ENCODE results near the gene GRID2. TPM values are rescaled to one million over a fixed set of nuclear protein-coding genes. Genes with fewer than 3 reads are reported as not detected.

Gene GRID2
- total and polyA plus RNA-seq, 10 of the 15 experiments (the other 5 are each of a cell fraction or from before 2014, with no cell fraction given), result not detected

DNA sequence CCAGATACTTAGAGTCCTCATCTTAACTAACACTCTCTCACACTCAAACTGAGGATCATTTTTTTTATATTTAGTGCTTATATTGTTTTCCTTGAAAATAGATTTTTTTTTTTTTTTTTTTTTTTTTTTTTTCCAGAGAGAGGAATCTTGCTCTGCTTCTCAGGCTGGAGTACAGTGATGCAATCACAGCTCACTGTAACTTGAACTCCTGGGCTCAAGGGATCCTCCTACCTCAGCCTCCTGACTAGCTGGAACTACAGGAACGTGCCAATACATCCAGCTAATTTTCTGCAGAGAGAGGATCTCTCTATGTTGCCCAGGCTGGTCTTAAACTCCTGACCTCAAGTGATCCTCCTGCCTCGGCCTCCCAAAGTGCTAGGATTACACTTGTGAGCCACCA, 874.5 kb downstream of the GRID2 start:
- Histone ChIP-seq H3K4me2 (ENCODE audit: control insufficient read depth, insufficient read depth) (no peak overlapping the region), H3K4me1 (ENCODE audit: control insufficient read depth, insufficient read depth, low read length) (no peaks in the 10 kb centered on the region), H4K20me1 (ENCODE audit: control insufficient read depth, insufficient read depth) (no peaks in the 10 kb centered on the region), H3K9ac (ENCODE audit: control insufficient read depth, insufficient read depth, low read length) (no peak overlapping the region), H3K36me3 (ENCODE audit: control insufficient read depth in 2 of 2, insufficient read depth in 2 of 2, low read length in 1 of 2) (no peaks in the 10 kb centered on the region), H3K79me2 (ENCODE audit: control insufficient read depth, insufficient read depth, low read length) (no peaks in the 10 kb centered on the region), H3K27ac (ENCODE audit: control insufficient read depth, insufficient read depth) (no peak overlapping the region), H2AFZ (ENCODE audit: control insufficient read depth, low read depth, low read length) (no peak overlapping the region), H3K9me3 (replicated peaks; ENCODE audit: control insufficient read depth, insufficient read depth, low read length) (no peaks in the 10 kb centered on the region), H3K4me3 (no peak overlapping the region), H3K27me3 (replicated peaks in 1 of 2; ENCODE audit: control insufficient read depth in 2 of 2, insufficient read depth in 2 of 2, low read length in 1 of 2) (no peaks in the 10 kb centered on the region)
- CTCF ChIA-PET, result no interaction called here
- SMC1A ChIA-PET (ENCODE audit: uncharacterized antibody, unreplicated experiment), result interaction anchor here (1.0 to 1.4 kb wide), 2 partner anchors 12 to 18 kb away, joined by 3 to 4 read pairs; no protein-coding TSS in a partner anchor
- RAD21 ChIA-PET (ENCODE audit: unreplicated experiment), result no interaction called here
- DNase-seq (ENCODE audit: low read depth, low spot score), result no peak
- POLR2A ChIA-PET, result no interaction called here
- intact Hi-C loops (cut with micrococcal nuclease; ENCODE audit: unreplicated experiment) (no loop called here), in situ Hi-C loops (cut with MboI) (no loop called here)
- FAIRE-seq, result no peak
- WGBS (ENCODE audit: insufficient coverage, insufficient replicate concordance, low lambda C conversion rate, missing lambda C conversion rate), result 0% methylated on average over 2 of the region's 2 CpGs
- BruUV-seq (replicated peaks), result no TSS peak
- ATAC-seq, result no peak
- TF ChIP-seq ZBTB40 (IDR thresholded peaks at IDR 0.05; ENCODE audit: borderline replicate concordance) (no peak), REST (IDR thresholded peaks at IDR 0.05; ENCODE audit: low read depth, low read length) (no peak), YY1 (IDR thresholded peaks at IDR 0.05; ENCODE audit: low read depth, low read length) (no peak), CBX3 (IDR thresholded peaks at IDR 0.05; ENCODE audit: borderline replicate concordance, low read depth) (no peak), PAX8 (IDR thresholded peaks at IDR 0.05) (no peak), TARDBP (IDR thresholded peaks at IDR 0.05; ENCODE audit: borderline replicate concordance) (no peak), EZH2 (IDR thresholded peaks at IDR 0.05; ENCODE audit: borderline replicate concordance, control insufficient read depth, low read depth, low read length) (no peak), ZBTB11 (CRISPR knock-in tag; IDR thresholded peaks at IDR 0.05) (no peak), BHLHE40 (IDR thresholded peaks at IDR 0.05; ENCODE audit: borderline replicate concordance in 1 of 2, low read depth in 2 of 2, low read length in 1 of 2) (no peak), KDM1A (IDR thresholded peaks at IDR 0.05; ENCODE audit: borderline replicate concordance) (no peak)
- TF ChIP-seq, protein P1, sequence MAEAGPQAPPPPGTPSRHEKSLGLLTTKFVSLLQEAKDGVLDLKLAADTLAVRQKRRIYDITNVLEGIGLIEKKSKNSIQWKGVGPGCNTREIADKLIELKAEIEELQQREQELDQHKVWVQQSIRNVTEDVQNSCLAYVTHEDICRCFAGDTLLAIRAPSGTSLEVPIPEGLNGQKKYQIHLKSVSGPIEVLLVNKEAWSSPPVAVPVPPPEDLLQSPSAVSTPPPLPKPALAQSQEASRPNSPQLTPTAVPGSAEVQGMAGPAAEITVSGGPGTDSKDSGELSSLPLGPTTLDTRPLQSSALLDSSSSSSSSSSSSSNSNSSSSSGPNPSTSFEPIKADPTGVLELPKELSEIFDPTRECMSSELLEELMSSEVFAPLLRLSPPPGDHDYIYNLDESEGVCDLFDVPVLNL (IDR thresholded peaks at IDR 0.05; ENCODE audit: low read depth, low read length), result no peak
- TF ChIP-seq, protein P2, sequence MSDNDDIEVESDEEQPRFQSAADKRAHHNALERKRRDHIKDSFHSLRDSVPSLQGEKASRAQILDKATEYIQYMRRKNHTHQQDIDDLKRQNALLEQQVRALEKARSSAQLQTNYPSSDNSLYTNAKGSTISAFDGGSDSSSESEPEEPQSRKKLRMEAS (IDR thresholded peaks at IDR 0.05; ENCODE audit: low read depth, low read length), result no peak

All from GM12878 (cell line).